ENCODE results near the gene RGS12.

GRCh38 chr4:3313139-3313538 is 20.3 kb downstream of the RGS12 start:
- TF ChIP-seq CTCF (IDR thresholded peaks at IDR 0.05) (no peak), POLR2AphosphoS5 (IDR thresholded peaks at IDR 0.05; ENCODE audit: insufficient read depth in 1 of 2, low read depth in 1 of 2) (no peak), POLR2A (IDR thresholded peaks at IDR 0.05) (no peak)

Measured in vagina (tissue), 2 donors.